Measurements from ENCODE around the gene ZNF536. TPM values are rescaled to one million over a fixed set of nuclear protein-coding genes. Genes with fewer than 3 reads are reported as not detected.
"Not testable (repeated sequence)": the region's sequence is repeated elsewhere in the genome, so short reads cannot be mapped to it uniquely, and the experiment has no call there.

The ZNF536 gene
- total and polyA plus RNA-seq, 7 experiments from 2014 or later: not detected

DNA sequence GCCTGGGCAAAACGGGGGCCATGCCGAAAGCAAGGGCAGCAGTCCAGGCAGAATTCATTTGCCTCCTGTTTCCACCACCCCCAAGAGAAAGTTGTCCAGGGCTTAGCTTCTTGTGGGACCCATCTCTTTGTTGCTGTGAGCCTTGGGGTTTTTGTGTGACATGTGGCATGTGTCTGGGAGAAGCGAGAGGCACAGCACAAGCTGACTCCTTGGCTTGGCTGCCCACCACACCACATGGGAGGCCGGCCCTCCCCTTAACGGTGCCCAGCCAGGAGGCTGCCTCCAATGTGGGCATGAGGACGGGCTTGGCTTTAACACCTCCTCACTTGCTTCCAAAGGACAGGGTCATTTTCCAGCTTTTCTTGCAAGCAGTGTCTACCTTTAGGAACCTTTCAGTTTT is 81.6 kb downstream of the ZNF536 start:
- Mint-ChIP-seq H3K4me3 (no peak overlapping the region), H3K4me1 (no peaks in the 10 kb centered on the region), H3K27ac (no peak overlapping the region), H3K36me3 (no peaks in the 10 kb centered on the region), H3K27me3 (peaks cover 0 to 14% (median 7%) of the 10 kb centered on the region in 5 donors), H3K9me3 (peaks cover 0 to 3% (median 0%) of the 10 kb centered on the region in 11 donors)
- no peak overlapping the region for H3K4me3 ChIP-seq (ENCODE audit: low read length)
- POLR2A ChIA-PET: no interaction called here
- H3K27me3 ChIP-seq (ENCODE audit: control insufficient read depth in 2 of 2, insufficient read depth in 2 of 2, low read length in 2 of 2): no peaks in the 10 kb centered on the region
- no peaks in the 10 kb centered on the region for H3K36me3 ChIP-seq (ENCODE audit: control insufficient read depth in 2 of 3, insufficient read depth in 3 of 3, low read length in 3 of 3)
- H3K4me1 ChIP-seq (ENCODE audit: control insufficient read depth in 2 of 2, insufficient read depth in 2 of 2, low read length in 2 of 2): no peaks in the 10 kb centered on the region
- H3K27ac ChIP-seq (ENCODE audit: low read depth, low read length): no peak overlapping the region
- ATAC-seq (no peak), DNase-seq (no peak)
- no peaks in the 10 kb centered on the region for H3K9me3 ChIP-seq (ENCODE audit: control insufficient read depth in 2 of 3, low read length in 3 of 3)
- intact Hi-C loops (cut with micrococcal nuclease): no loop called here
- CTCF ChIA-PET: no interaction called here

DNA sequence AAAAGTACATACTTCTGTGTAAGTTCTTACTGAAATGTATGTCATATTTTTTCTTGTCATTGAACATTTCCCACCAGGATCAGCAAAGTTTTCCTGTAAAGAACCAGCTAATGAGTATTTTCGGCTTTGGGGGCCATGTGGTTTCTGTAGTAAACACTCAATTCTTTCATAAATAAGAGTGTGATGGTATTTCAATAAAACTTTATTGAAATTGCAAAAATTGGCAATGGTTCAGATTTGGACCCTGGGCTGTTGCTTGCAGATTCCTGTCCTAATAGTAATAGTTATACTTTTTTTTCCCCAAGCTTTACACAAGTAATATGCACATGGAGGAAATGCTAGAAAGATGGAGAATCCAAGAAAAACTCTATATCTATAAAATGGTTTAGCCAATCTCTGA is 83.7 kb downstream of the ZNF536 start:
- intact Hi-C loops (cut with micrococcal nuclease): no loop called here
- Mint-ChIP-seq H3K4me3 (no peak overlapping the region), H3K4me1 (no peaks in the 10 kb centered on the region), H3K9me3 (peaks cover 0 to 9% (median 3%) of the 10 kb centered on the region in 11 donors), H3K36me3 (no peaks in the 10 kb centered on the region), H3K27ac (no peak overlapping the region), H3K27me3 (peaks cover 0 to 14% (median 5%) of the 10 kb centered on the region in 5 donors)
- DNase-seq (no peak), ATAC-seq (no peak)
- no peak overlapping the region for H3K4me3 ChIP-seq (ENCODE audit: low read length)
- CTCF ChIA-PET: no interaction called here
- POLR2A ChIA-PET: no interaction called here
- H3K9me3 ChIP-seq (ENCODE audit: control insufficient read depth in 2 of 3, low read length in 3 of 3): no peaks in the 10 kb centered on the region
- H3K4me1 ChIP-seq (ENCODE audit: control insufficient read depth in 2 of 2, insufficient read depth in 2 of 2, low read length in 2 of 2): no peaks in the 10 kb centered on the region
- no peaks in the 10 kb centered on the region for H3K27me3 ChIP-seq (ENCODE audit: control insufficient read depth in 2 of 2, insufficient read depth in 2 of 2, low read length in 2 of 2)
- no peak overlapping the region for H3K27ac ChIP-seq (ENCODE audit: low read depth, low read length)
- H3K36me3 ChIP-seq (ENCODE audit: control insufficient read depth in 2 of 3, insufficient read depth in 3 of 3, low read length in 3 of 3): no peaks in the 10 kb centered on the region

DNA sequence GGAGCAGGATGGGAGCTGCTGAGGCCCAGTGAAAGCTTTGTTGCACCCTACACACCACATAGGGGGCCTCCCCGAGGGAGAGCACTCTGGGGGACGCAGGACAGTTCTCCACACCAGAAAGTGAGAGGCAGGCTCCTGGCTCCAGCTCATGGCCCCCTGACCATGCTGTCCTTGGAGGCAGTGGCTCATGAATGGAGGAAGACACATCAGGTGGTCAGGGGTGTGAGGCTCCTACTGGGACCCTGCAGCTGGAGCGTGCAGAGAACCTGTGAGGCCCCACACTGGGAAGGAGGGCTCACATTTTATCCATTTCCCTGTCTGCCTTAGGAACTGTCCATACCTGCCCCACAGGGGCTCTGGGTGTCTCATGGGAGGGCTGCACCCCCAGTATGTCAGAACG is 85.3 kb downstream of the ZNF536 start:
- intact Hi-C loops (cut with micrococcal nuclease): no loop called here
- Mint-ChIP-seq H3K27me3 (peaks cover 0 to 11% (median 1%) of the 10 kb centered on the region in 5 donors), H3K9me3 (peaks cover 0 to 9% (median 3%) of the 10 kb centered on the region in 11 donors), H3K4me1 (no peaks in the 10 kb centered on the region), H3K27ac (no peak overlapping the region), H3K36me3 (no peaks in the 10 kb centered on the region), H3K4me3 (no peak overlapping the region)
- H3K4me3 ChIP-seq (ENCODE audit: low read length): no peak overlapping the region
- POLR2A ChIA-PET: no interaction called here
- CTCF ChIA-PET: no interaction called here
- no peaks in the 10 kb centered on the region for H3K27me3 ChIP-seq (ENCODE audit: control insufficient read depth in 2 of 2, insufficient read depth in 2 of 2, low read length in 2 of 2)
- H3K9me3 ChIP-seq (ENCODE audit: control insufficient read depth in 2 of 3, low read length in 3 of 3): no peaks in the 10 kb centered on the region
- no peaks in the 10 kb centered on the region for H3K36me3 ChIP-seq (ENCODE audit: control insufficient read depth in 2 of 3, insufficient read depth in 3 of 3, low read length in 3 of 3)
- no peak for ATAC-seq
- no peak for DNase-seq
- H3K4me1 ChIP-seq (ENCODE audit: control insufficient read depth in 2 of 2, insufficient read depth in 2 of 2, low read length in 2 of 2): no peaks in the 10 kb centered on the region
- H3K27ac ChIP-seq (ENCODE audit: low read depth, low read length): no peak overlapping the region

DNA sequence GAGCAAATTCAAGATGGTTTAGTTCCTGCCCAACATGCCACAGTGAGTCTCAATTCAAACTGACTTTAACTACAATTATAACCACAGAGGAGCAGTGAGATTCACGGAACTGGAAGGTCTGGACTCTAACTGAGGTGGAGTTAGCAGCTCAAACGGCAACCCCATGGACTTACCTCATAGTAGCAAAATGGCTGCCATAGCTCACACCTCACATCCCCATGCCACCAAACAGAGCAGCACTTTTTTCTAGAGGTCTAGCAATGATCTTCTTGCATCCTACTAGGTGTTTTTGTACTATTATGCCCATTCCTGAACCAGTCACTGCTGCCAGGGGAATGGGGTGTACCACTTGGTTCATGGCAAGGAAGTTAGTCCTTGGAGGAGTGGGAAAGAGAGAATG is 87.7 kb downstream of the ZNF536 start:
- Histone ChIP-seq H3K27ac (ENCODE audit: low read depth, low read length) (no peak overlapping the region), H3K36me3 (ENCODE audit: control insufficient read depth in 2 of 3, insufficient read depth in 3 of 3, low read length in 3 of 3) (no peaks in the 10 kb centered on the region), H3K4me1 (ENCODE audit: control insufficient read depth in 2 of 2, insufficient read depth in 2 of 2, low read length in 2 of 2) (no peaks in the 10 kb centered on the region), H3K9me3 (ENCODE audit: control insufficient read depth in 2 of 3, low read length in 3 of 3) (no peaks in the 10 kb centered on the region), H3K4me3 (ENCODE audit: low read length) (no peak overlapping the region), H3K27me3 (ENCODE audit: control insufficient read depth in 2 of 2, insufficient read depth in 2 of 2, low read length in 2 of 2) (no peaks in the 10 kb centered on the region)
- H3K27me3 Mint-ChIP-seq: peaks cover 0 to 10% (median 0%) of the 10 kb centered on the region in 5 donors
- H3K36me3 Mint-ChIP-seq: no peaks in the 10 kb centered on the region
- ChIA-PET CTCF (no interaction called here), POLR2A (no interaction called here)
- no peaks in the 10 kb centered on the region for H3K4me1 Mint-ChIP-seq
- no peak overlapping the region for H3K4me3 Mint-ChIP-seq
- ATAC-seq (no peak), DNase-seq (no peak)
- H3K27ac Mint-ChIP-seq: no peak overlapping the region
- intact Hi-C loops (cut with micrococcal nuclease): no loop called here
- H3K9me3 Mint-ChIP-seq: peaks cover 0 to 9% (median 3%) of the 10 kb centered on the region in 11 donors

DNA sequence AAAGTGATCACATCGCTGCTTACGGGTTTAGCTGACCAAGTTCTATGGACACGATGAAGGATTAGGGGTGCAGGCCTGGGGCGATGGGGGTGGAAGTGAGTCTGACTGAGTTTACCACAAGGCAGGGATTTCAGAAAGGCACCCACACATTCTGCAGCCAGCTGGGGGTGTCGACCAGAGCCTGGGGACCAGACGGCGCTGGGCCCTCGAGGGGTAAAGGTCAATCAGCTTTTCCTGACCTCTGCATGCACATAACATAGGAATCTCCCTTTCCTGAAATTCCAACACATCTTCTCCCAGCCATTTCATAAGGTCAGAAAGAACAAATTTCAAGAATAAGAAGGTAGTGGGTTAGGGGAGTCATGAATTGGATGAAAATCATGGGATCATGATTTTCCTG is 92.0 kb downstream of the ZNF536 start:
- peaks cover 0 to 11% (median 5%) of the 10 kb centered on the region in 11 donors for H3K9me3 Mint-ChIP-seq
- no peak for DNase-seq
- Histone ChIP-seq H3K9me3 (ENCODE audit: control insufficient read depth in 2 of 3, low read length in 3 of 3) (no peaks in the 10 kb centered on the region), H3K27me3 (ENCODE audit: control insufficient read depth in 2 of 2, insufficient read depth in 2 of 2, low read length in 2 of 2) (no peaks in the 10 kb centered on the region), H3K4me1 (ENCODE audit: control insufficient read depth in 2 of 2, insufficient read depth in 2 of 2, low read length in 2 of 2) (no peaks in the 10 kb centered on the region), H3K4me3 (ENCODE audit: low read length) (no peak overlapping the region), H3K27ac (ENCODE audit: low read depth, low read length) (no peak overlapping the region), H3K36me3 (ENCODE audit: control insufficient read depth in 2 of 3, insufficient read depth in 3 of 3, low read length in 3 of 3) (no peaks in the 10 kb centered on the region)
- H3K4me3 Mint-ChIP-seq: no peak overlapping the region
- ChIA-PET POLR2A (no interaction called here), CTCF (no interaction called here)
- H3K36me3 Mint-ChIP-seq: no peaks in the 10 kb centered on the region
- intact Hi-C loops (cut with micrococcal nuclease): no loop called here
- no peak overlapping the region for H3K27ac Mint-ChIP-seq
- H3K4me1 Mint-ChIP-seq: no peaks in the 10 kb centered on the region
- ATAC-seq: no peak
- peaks cover 0 to 15% (median 0%) of the 10 kb centered on the region in 5 donors for H3K27me3 Mint-ChIP-seq

DNA sequence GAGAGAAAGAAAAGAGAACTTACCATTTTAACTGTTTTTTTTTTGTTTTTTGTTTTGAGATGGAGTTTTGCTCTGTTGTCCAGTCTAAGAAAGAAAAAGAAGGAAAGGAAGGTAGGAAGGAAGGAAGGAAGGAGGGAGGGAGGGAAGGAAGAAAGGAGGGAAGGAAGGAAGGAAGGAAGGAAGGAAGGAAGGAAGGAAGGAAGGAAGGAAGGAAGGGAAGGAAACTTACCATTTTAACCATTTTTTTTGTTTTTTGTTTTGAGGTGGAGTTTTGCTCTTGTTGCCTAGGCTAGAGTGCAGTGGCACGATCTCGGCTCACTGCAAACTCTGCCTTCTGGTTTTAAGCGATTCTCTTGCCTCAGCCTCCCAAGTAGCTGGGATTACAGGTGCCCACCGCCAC is 94.4 kb downstream of the ZNF536 start:
- H3K4me1 Mint-ChIP-seq; H3K27me3 Mint-ChIP-seq; POLR2A ChIA-PET; H3K4me1 ChIP-seq (ENCODE audit: control insufficient read depth in 2 of 2, insufficient read depth in 2 of 2, low read length in 2 of 2); H3K27ac ChIP-seq (ENCODE audit: low read depth, low read length); H3K9me3 ChIP-seq (ENCODE audit: control insufficient read depth in 2 of 3, low read length in 3 of 3); H3K27me3 ChIP-seq (ENCODE audit: control insufficient read depth in 2 of 2, insufficient read depth in 2 of 2, low read length in 2 of 2); CTCF ChIA-PET; H3K36me3 Mint-ChIP-seq; H3K4me3 ChIP-seq (ENCODE audit: low read length); H3K27ac Mint-ChIP-seq; H3K9me3 Mint-ChIP-seq; H3K36me3 ChIP-seq (ENCODE audit: control insufficient read depth in 2 of 3, insufficient read depth in 3 of 3, low read length in 3 of 3); intact Hi-C loops (cut with micrococcal nuclease); ATAC-seq; DNase-seq; H3K4me3 Mint-ChIP-seq: not testable (repeated sequence)

DNA sequence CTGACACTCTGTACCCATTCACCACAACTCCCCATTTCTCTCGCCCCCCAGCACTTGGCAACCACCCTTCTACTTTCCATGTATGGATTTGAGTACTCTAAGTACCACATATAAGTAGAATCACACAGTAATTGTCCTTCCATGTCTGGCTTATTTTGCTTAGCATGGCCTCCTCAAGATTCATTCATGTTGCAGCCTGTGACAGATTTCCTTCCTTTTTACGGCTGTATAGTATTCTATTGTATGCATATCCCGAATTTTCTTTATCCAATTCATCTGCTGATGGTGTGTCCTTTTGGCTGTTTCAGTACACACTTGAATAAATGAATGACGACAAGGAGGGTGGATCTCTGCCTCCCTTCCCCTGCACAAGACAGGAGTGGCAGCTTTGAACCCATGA is 95.1 kb downstream of the ZNF536 start:
- CTCF ChIA-PET: no interaction called here

More for the DNA sequence above, 95.1 kb downstream of the ZNF536 start:
- DNase-seq (no peak), ATAC-seq (no peak)
- Mint-ChIP-seq H3K4me3 (no peak overlapping the region), H3K36me3 (no peaks in the 10 kb centered on the region), H3K9me3 (peaks cover 0 to 11% (median 4%) of the 10 kb centered on the region in 11 donors), H3K4me1 (no peaks in the 10 kb centered on the region), H3K27me3 (peaks cover 0 to 8% (median 0%) of the 10 kb centered on the region in 5 donors), H3K27ac (no peak overlapping the region)
- intact Hi-C loops (cut with micrococcal nuclease): no loop called here
- Histone ChIP-seq H3K36me3 (ENCODE audit: control insufficient read depth in 2 of 3, insufficient read depth in 3 of 3, low read length in 3 of 3) (no peaks in the 10 kb centered on the region), H3K27me3 (ENCODE audit: control insufficient read depth in 2 of 2, insufficient read depth in 2 of 2, low read length in 2 of 2) (no peaks in the 10 kb centered on the region), H3K9me3 (ENCODE audit: control insufficient read depth in 2 of 3, low read length in 3 of 3) (no peaks in the 10 kb centered on the region), H3K4me1 (ENCODE audit: control insufficient read depth in 2 of 2, insufficient read depth in 2 of 2, low read length in 2 of 2) (no peaks in the 10 kb centered on the region), H3K4me3 (ENCODE audit: low read length) (no peak overlapping the region), H3K27ac (ENCODE audit: low read depth, low read length) (no peak overlapping the region)
- POLR2A ChIA-PET: no interaction called here
